Activated T-cell treated with anti-CD3 and anti-CD28 coated beads for 1 hour (primary cell): ENCODE measurements around the gene CACNA2D3.

Experiments
- DNase-seq: peaks from one replicate; pipeline ENCODE4 v3.0.0-alpha.2; 2020; ENCODE audit warnings: low read depth

Gene CACNA2D3

GRCh38 chr3:55009372-55009771, 887.0 kb downstream of the CACNA2D3 start:
- DNase-seq: no peak

- DNase-seq: no peak
Measured at GRCh38 chr3:55012091-55012490, 889.7 kb downstream of the CACNA2D3 start.

- no peak for DNase-seq
Measured at GRCh38 chr3:55013145-55013925, 891.0 kb downstream of the CACNA2D3 start.

GRCh38 chr3:55014081-55014480, 891.7 kb downstream of the CACNA2D3 start:
- DNase-seq: no peak

- DNase-seq: no peak
Measured at GRCh38 chr3:55014906-55015305, 892.6 kb downstream of the CACNA2D3 start.

- no peak for DNase-seq
Measured at GRCh38 chr3:55017876-55018275, 895.5 kb downstream of the CACNA2D3 start.

GRCh38 chr3:55030938-55031337, 908.6 kb downstream of the CACNA2D3 start:
- DNase-seq: no peak

GRCh38 chr3:55036883-55037577, 914.7 kb downstream of the CACNA2D3 start:
- DNase-seq: no peak

- no peak for DNase-seq
Measured at GRCh38 chr3:55042591-55042990, 920.2 kb downstream of the CACNA2D3 start.

- no peak for DNase-seq
Measured at GRCh38 chr3:55044486-55044885, 922.1 kb downstream of the CACNA2D3 start.

GRCh38 chr3:55059027-55059629, 936.8 kb downstream of the CACNA2D3 start:
- DNase-seq: no peak

GRCh38 chr3:55060896-55061719, 938.8 kb downstream of the CACNA2D3 start:
- DNase-seq: no peak

GRCh38 chr3:55061720-55062034, 939.3 kb downstream of the CACNA2D3 start:
- DNase-seq: no peak

GRCh38 chr3:55064164-55064563, 941.8 kb downstream of the CACNA2D3 start:
- no peak for DNase-seq

- no peak for DNase-seq
Measured at GRCh38 chr3:55065331-55065730, 943.0 kb downstream of the CACNA2D3 start.

- no peak for DNase-seq
Measured at GRCh38 chr3:55066551-55067047, 944.2 kb downstream of the CACNA2D3 start.

- no peak for DNase-seq
Measured at GRCh38 chr3:55069950-55070349, 947.6 kb downstream of the CACNA2D3 start.

GRCh38 chr3:55074796-55075195, 952.4 kb downstream of the CACNA2D3 start:
- DNase-seq: no peak

- DNase-seq: no peak
Measured at GRCh38 chr3:55075846-55076245, 953.5 kb downstream of the CACNA2D3 start.

- no peak for DNase-seq
Measured at GRCh38 chr3:55077726-55078125, 955.4 kb downstream of the CACNA2D3 start.

- DNase-seq: no peak
Measured at GRCh38 chr3:55078876-55079275, 956.5 kb downstream of the CACNA2D3 start.

GRCh38 chr3:55085231-55085630, 962.9 kb downstream of the CACNA2D3 start:
- no peak for DNase-seq
